ENCODE results near the gene PYCARD. TPM values are rescaled to one million over a fixed set of nuclear protein-coding genes. Genes with fewer than 3 reads are reported as not detected.

Gene PYCARD
- total and polyA plus RNA-seq, 9 of the 15 experiments (the other 6 are each of a cell fraction or from before 2014, with no cell fraction given): 1.3 to 28.4 (median 6.0) TPM

DNA sequence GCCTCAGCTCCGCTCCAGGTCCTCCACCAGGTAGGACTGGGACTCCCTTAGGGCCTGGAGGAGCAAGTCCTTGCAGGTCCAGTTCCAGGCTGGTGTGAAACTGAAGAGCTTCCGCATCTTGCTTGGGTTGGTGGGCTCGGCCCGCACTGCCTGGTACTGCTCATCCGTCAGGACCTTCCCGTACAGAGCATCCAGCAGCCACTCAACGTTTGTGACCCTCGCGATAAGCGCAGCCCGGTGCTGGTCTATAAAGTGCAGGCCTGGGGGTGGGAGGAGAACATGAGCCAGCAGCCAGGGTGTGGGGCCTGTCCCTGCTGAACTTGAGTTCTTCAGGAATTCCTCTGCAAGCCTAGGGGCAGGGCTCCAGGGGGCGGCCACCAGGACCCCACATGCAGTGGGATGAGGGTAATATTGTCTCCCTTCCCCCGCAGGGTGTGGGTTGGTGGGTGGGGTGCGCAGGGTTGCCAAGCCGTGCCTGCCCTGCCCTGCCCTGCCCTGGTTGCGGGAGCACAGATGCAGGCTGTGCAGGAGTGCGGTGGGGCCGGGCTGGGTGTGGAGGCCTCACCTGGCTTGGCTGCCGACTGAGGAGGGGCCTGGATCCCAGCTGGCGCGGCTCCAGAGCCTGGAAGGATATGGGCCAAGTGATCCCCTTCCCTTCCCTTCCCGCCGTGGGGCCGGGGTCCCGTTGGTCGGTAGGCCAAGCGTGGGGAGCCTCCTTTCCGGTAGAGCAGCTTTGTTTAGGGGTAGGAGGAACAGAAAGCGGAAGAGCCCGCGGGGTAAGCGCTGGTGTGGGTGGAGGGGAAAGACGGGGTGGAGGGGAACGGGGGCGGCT is 762 bp downstream of the PYCARD start (continued):
- TF ChIP-seq, protein P1, sequence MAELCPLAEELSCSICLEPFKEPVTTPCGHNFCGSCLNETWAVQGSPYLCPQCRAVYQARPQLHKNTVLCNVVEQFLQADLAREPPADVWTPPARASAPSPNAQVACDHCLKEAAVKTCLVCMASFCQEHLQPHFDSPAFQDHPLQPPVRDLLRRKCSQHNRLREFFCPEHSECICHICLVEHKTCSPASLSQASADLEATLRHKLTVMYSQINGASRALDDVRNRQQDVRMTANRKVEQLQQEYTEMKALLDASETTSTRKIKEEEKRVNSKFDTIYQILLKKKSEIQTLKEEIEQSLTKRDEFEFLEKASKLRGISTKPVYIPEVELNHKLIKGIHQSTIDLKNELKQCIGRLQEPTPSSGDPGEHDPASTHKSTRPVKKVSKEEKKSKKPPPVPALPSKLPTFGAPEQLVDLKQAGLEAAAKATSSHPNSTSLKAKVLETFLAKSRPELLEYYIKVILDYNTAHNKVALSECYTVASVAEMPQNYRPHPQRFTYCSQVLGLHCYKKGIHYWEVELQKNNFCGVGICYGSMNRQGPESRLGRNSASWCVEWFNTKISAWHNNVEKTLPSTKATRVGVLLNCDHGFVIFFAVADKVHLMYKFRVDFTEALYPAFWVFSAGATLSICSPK (IDR thresholded peaks at IDR 0.05; ENCODE audit: borderline replicate concordance): no peak
- no peak for TF ChIP-seq GATAD2A (IDR thresholded peaks at IDR 0.05)
- no peak for TF ChIP-seq STAT5B (CRISPR knock-in tag; IDR thresholded peaks at IDR 0.05)
- TF ChIP-seq MYNN (IDR thresholded peaks at IDR 0.05): no peak
- TF ChIP-seq MYNN (CRISPR knock-in tag; IDR thresholded peaks at IDR 0.05): no peak
- TF ChIP-seq, protein P2, sequence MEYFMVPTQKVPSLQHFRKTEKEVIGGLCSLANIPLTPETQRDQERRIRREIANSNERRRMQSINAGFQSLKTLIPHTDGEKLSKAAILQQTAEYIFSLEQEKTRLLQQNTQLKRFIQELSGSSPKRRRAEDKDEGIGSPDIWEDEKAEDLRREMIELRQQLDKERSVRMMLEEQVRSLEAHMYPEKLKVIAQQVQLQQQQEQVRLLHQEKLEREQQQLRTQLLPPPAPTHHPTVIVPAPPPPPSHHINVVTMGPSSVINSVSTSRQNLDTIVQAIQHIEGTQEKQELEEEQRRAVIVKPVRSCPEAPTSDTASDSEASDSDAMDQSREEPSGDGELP (CRISPR knock-in tag; IDR thresholded peaks at IDR 0.05; ENCODE audit: borderline replicate concordance): peak; percentile 56
- TF ChIP-seq, protein P3, sequence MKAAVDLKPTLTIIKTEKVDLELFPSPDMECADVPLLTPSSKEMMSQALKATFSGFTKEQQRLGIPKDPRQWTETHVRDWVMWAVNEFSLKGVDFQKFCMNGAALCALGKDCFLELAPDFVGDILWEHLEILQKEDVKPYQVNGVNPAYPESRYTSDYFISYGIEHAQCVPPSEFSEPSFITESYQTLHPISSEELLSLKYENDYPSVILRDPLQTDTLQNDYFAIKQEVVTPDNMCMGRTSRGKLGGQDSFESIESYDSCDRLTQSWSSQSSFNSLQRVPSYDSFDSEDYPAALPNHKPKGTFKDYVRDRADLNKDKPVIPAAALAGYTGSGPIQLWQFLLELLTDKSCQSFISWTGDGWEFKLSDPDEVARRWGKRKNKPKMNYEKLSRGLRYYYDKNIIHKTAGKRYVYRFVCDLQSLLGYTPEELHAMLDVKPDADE (conservative IDR thresholded peaks at IDR 0.05; ENCODE audit: control insufficient read depth, low read depth, low read length): no peak
- TF ChIP-seq ZNF274 (IDR thresholded peaks at IDR 0.05; ENCODE audit: borderline replicate concordance, low read depth, low read length): no peak
- TF ChIP-seq HNRNPK (IDR thresholded peaks at IDR 0.05; ENCODE audit: low read depth, low read length, poor library complexity, severe bottlenecking): no peak
- TF ChIP-seq, protein P4, sequence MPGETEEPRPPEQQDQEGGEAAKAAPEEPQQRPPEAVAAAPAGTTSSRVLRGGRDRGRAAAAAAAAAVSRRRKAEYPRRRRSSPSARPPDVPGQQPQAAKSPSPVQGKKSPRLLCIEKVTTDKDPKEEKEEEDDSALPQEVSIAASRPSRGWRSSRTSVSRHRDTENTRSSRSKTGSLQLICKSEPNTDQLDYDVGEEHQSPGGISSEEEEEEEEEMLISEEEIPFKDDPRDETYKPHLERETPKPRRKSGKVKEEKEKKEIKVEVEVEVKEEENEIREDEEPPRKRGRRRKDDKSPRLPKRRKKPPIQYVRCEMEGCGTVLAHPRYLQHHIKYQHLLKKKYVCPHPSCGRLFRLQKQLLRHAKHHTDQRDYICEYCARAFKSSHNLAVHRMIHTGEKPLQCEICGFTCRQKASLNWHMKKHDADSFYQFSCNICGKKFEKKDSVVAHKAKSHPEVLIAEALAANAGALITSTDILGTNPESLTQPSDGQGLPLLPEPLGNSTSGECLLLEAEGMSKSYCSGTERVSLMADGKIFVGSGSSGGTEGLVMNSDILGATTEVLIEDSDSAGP (CRISPR knock-in tag; IDR thresholded peaks at IDR 0.05): 0 out of 2 replicates have a peak, but pooled peaks have one; percentile 30
- no peak for TF ChIP-seq NONO (IDR thresholded peaks at IDR 0.05; ENCODE audit: low read depth in 2 of 2, low read length in 1 of 2)
- TF ChIP-seq ZNF445 (CRISPR knock-in tag; IDR thresholded peaks at IDR 0.05; ENCODE audit: low read depth): no peak
- TF ChIP-seq CBFA2T2 (conservative IDR thresholded peaks at IDR 0.05): no peak
- peak; percentile 66 for TF ChIP-seq RBFOX2 (IDR thresholded peaks at IDR 0.05; ENCODE audit: low read depth, low read length)
- TF ChIP-seq SMC3 (conservative IDR thresholded peaks at IDR 0.05; ENCODE audit: insufficient read depth, low read depth, low read length): 0 out of 2 replicates have a peak, but pooled peaks have one; percentile 9
- TF ChIP-seq, protein P5, sequence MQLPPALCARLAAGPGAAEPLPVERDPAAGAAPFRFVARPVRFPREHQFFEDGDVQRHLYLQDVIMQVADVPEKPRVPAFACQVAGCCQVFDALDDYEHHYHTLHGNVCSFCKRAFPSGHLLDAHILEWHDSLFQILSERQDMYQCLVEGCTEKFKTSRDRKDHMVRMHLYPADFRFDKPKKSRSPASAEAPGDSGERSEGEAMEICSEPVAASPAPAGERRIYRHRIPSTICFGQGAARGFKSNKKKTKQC (CRISPR knock-in tag; IDR thresholded peaks at IDR 0.05): peak; percentile 28; the same call in 1 of the 2 replicates
- TF ChIP-seq ZNF133 (CRISPR knock-in tag; IDR thresholded peaks at IDR 0.05): no peak
- TF ChIP-seq, protein P6, sequence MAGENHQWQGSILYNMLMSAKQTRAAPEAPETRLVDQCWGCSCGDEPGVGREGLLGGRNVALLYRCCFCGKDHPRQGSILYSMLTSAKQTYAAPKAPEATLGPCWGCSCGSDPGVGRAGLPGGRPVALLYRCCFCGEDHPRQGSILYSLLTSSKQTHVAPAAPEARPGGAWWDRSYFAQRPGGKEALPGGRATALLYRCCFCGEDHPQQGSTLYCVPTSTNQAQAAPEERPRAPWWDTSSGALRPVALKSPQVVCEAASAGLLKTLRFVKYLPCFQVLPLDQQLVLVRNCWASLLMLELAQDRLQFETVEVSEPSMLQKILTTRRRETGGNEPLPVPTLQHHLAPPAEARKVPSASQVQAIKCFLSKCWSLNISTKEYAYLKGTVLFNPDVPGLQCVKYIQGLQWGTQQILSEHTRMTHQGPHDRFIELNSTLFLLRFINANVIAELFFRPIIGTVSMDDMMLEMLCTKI (IDR thresholded peaks at IDR 0.05; ENCODE audit: partially characterized antibody): no peak
- peak; percentile 89 for TF ChIP-seq ZFX (CRISPR knock-in tag; IDR thresholded peaks at IDR 0.05)
- TF ChIP-seq SPI1 (IDR thresholded peaks at IDR 0.05; ENCODE audit: borderline replicate concordance, low read depth, low read length): peak; percentile 75; the same call in 1 of the 2 replicates

All from K562 (cell line).